ENCODE results near the gene ZNF697. TPM values are rescaled to one million over a fixed set of nuclear protein-coding genes. Genes with fewer than 3 reads are reported as not detected.

Gene ZNF697
- total and polyA plus RNA-seq, 10 of the 15 experiments (the other 5 are each of a cell fraction or from before 2014, with no cell fraction given), result 0.48 to 5.9 (median 3.0) TPM

DNA sequence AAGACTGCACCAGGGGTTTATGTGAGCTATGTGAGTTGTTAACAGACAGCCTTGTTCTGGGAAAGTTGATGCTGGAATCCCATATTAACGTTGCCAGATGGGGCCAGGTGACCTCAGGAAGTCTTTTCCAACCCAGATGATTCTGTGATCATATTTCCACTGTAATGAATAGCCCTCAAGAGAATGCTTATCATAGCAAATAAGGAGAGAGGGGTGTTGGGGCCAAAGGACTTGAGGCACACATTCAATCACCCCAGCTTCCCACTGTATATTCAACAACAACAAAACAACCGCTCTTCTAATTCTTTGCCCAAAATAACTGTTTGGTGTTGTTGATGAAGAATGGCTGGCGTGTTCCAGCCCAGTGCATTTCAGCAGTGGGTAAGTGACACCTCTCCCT is 14.1 kb downstream of the ZNF697 start:
- H3K9me3 ChIP-seq (replicated peaks; ENCODE audit: control insufficient read depth, insufficient read depth, low read length), result no peaks in the 10 kb centered on the region
- no peak overlapping the region for H3K4me2 ChIP-seq (ENCODE audit: control insufficient read depth, insufficient read depth)
- H3K79me2 ChIP-seq (ENCODE audit: control insufficient read depth, insufficient read depth, low read length), result no peaks in the 10 kb centered on the region
- no peak overlapping the region for H3K9ac ChIP-seq (ENCODE audit: control insufficient read depth, insufficient read depth, low read length)
- ChIA-PET RAD21 (ENCODE audit: unreplicated experiment) (interaction anchor here (1.0 to 2.4 kb wide), 2 partner anchors 13 to 28 kb away, joined by 3 to 6 read pairs; no protein-coding TSS in a partner anchor), CTCF (interaction anchor here (1.6 kb wide), 1 partner anchor 28 kb away, joined by 6 read pairs; no protein-coding TSS in a partner anchor), POLR2A (no interaction called here), SMC1A (ENCODE audit: uncharacterized antibody, unreplicated experiment) (interaction anchor here (1.0 to 1.3 kb wide), 3 partner anchors 28 to 287 kb away, joined by 3 to 4 read pairs (median 4); no protein-coding TSS in a partner anchor)
- peaks cover 18% of the 10 kb centered on the region for H3K4me1 ChIP-seq (ENCODE audit: control insufficient read depth, insufficient read depth, low read length)
- no peak overlapping the region for H3K27ac ChIP-seq (ENCODE audit: control insufficient read depth, insufficient read depth)
- in situ Hi-C loops (cut with MboI) (no loop called here), intact Hi-C loops (cut with micrococcal nuclease; ENCODE audit: unreplicated experiment) (no loop called here)
- 54% methylated on average over 3 of the region's 3 CpGs for WGBS (ENCODE audit: insufficient coverage, insufficient replicate concordance, low lambda C conversion rate, missing lambda C conversion rate)
- H3K27me3 ChIP-seq (replicated peaks in 1 of 2; ENCODE audit: control insufficient read depth in 2 of 2, insufficient read depth in 2 of 2, low read length in 1 of 2), result no peaks in the 10 kb centered on the region
- FAIRE-seq (no peak), DNase-seq (ENCODE audit: low read depth, low spot score) (no peak), ATAC-seq (no peak)
- no peaks in the 10 kb centered on the region for H4K20me1 ChIP-seq (ENCODE audit: control insufficient read depth, insufficient read depth)
- no peaks in the 10 kb centered on the region; a peak in 1 of 4 replicates for H3K36me3 ChIP-seq (ENCODE audit: control insufficient read depth in 2 of 2, insufficient read depth in 2 of 2, low read length in 1 of 2)
- no peak overlapping the region for H2AFZ ChIP-seq (ENCODE audit: control insufficient read depth, low read depth, low read length)
- TF ChIP-seq SREBF1 (IDR thresholded peaks at IDR 0.05; ENCODE audit: low read length) (no peak), RUNX3 (IDR thresholded peaks at IDR 0.05; ENCODE audit: low read length) (no peak), ZSCAN29 (IDR thresholded peaks at IDR 0.05) (no peak), IKZF1 (conservative IDR thresholded peaks at IDR 0.05) (no peak), ASH2L (IDR thresholded peaks at IDR 0.05; ENCODE audit: borderline replicate concordance, low read depth) (no peak), ZNF217 (IDR thresholded peaks at IDR 0.05) (no peak), BCLAF1 (IDR thresholded peaks at IDR 0.05) (no peak), HDAC6 (IDR thresholded peaks at IDR 0.05; ENCODE audit: unreplicated experiment) (no peak), IRF4 (IDR thresholded peaks at IDR 0.05; ENCODE audit: low read depth, low read length) (no peak), WRNIP1 (IDR thresholded peaks at IDR 0.05; ENCODE audit: borderline replicate concordance, low read depth, low read length) (no peak), NFXL1 (IDR thresholded peaks at IDR 0.05; ENCODE audit: borderline replicate concordance) (no peak), EZH2 (IDR thresholded peaks at IDR 0.05; ENCODE audit: borderline replicate concordance, control insufficient read depth, low read depth, low read length) (no peak), NFIC (IDR thresholded peaks at IDR 0.05; ENCODE audit: low read depth, low read length) (no peak), IKZF2 (IDR thresholded peaks at IDR 0.05) (no peak), EP300 (IDR thresholded peaks at IDR 0.05; ENCODE audit: borderline replicate concordance in 1 of 2, control insufficient read depth in 1 of 2, low read depth in 2 of 2, low read length in 2 of 2) (no peak), YY1 (IDR thresholded peaks at IDR 0.05; ENCODE audit: low read depth, low read length) (no peak)
- TF ChIP-seq, protein P1, sequence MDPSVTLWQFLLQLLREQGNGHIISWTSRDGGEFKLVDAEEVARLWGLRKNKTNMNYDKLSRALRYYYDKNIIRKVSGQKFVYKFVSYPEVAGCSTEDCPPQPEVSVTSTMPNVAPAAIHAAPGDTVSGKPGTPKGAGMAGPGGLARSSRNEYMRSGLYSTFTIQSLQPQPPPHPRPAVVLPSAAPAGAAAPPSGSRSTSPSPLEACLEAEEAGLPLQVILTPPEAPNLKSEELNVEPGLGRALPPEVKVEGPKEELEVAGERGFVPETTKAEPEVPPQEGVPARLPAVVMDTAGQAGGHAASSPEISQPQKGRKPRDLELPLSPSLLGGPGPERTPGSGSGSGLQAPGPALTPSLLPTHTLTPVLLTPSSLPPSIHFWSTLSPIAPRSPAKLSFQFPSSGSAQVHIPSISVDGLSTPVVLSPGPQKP (IDR thresholded peaks at IDR 0.05; ENCODE audit: low read depth, low read length), result no peak
- no peak overlapping the region for H3K4me3 ChIP-seq
- BruUV-seq (replicated peaks), result no TSS peak

Measured in GM12878 (cell line).